GM19468 (cell line): ENCODE data around the gene C17orf113.

Source experiments
- ATAC-seq: cut with Tn5 transposase; IDR thresholded peaks from one replicate; pipeline ENCODE4 v1.9.1; 2021; ENCODE audit warnings: mild to moderate bottlenecking, moderate library complexity, moderate number of reproducible peaks; ENCODE audit not compliant: unreplicated experiment; ENCODE audit errors: extremely low read depth

C17orf113 gene

GRCh38 chr17:42075789-42076188 is 25.4 kb upstream of the C17orf113 start:
- ATAC-seq: no peak

- ATAC-seq: no peak
Measured at GRCh38 chr17:42072323-42073187, 22.2 kb upstream of the C17orf113 start.

- no peak for ATAC-seq
Measured at GRCh38 chr17:42071810-42072209, 21.4 kb upstream of the C17orf113 start.

GRCh38 chr17:42068979-42069378 is 18.6 kb upstream of the C17orf113 start:
- ATAC-seq: no peak

GRCh38 chr17:42067371-42068091 is 17.1 kb upstream of the C17orf113 start:
- ATAC-seq: no peak

DNA sequence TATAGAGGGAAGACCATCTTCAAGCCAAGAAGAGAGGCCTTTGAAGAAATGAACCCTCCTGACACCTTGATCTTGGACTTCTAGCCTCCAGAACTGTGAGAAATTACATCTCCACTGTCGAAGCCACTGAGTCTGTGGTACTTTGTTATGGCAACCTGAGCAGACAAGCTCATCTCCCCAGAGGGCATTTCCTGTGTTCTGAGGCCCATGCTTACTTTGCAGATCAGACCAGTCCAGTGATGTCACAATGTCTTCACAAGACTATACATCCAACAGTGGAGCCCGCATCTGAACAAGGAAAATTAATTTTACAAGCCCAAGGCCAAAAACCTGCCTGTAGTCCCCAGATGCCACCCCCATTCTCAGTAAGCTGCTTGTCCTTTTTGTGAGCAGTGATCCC is 14.8 kb upstream of the C17orf113 start:
- no peak for ATAC-seq

- no peak for ATAC-seq
Measured at GRCh38 chr17:42062681-42063080, 12.3 kb upstream of the C17orf113 start.

DNA sequence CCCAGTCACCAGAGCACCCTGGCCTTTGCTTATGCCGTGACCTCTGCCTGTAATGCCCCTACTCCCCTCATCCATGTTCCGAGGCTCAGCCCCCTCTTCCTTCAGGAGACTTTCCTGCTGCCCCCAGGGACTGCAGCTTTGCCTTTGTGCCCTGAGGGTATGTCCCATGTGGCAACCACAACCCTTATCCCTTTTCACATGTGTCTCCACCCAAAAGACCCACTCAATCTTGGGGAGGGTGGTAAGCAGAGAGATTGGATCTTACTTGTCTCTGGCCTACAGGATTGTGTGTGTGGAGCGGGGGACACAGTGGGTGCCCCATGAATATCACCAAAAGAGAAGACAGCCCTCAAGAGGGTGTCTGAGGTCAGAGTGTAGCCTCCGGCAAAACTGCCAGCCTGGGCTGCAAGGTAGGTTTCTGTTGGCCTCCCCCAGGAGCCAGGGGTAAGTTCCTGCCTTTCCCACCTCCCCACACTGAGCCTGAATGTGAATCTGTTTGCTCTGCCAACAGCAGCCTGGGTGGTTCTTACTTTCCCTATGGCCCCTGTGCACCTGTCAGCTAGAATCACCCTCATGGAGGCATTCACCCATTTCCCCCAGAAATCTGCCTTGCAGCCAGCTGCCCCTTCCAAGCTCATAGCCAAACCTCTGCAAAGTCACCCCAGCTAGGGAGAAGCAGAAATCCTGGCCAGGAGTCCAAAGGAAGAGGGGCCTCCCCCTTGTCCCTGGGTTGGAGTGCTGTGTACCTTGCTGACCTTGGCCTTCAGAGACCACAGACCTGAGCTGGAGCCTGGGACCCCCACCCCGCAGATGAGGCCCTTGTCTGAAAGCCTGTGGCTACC is 11.5 kb upstream of the C17orf113 start:
- no peak for ATAC-seq

DNA sequence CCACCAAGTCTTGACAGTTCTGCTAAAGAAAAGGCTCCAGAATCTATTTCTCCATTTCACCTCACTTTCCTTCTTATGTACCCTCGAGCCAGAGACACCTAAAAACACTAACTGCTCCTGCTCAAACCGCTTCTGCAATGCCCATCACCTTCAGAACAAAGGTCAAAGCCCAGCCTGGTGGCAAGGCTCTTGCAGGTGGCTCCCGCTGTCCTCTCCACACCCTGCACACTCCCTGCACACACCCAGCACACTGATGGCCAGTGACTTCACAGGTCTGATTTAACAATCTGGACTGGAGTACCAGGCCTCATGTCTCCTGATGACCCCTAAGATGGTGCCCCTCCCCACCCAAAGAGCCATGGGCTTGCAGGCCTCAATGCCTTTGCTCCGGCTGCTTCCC is 9.8 kb upstream of the C17orf113 start:
- no peak for ATAC-seq

DNA sequence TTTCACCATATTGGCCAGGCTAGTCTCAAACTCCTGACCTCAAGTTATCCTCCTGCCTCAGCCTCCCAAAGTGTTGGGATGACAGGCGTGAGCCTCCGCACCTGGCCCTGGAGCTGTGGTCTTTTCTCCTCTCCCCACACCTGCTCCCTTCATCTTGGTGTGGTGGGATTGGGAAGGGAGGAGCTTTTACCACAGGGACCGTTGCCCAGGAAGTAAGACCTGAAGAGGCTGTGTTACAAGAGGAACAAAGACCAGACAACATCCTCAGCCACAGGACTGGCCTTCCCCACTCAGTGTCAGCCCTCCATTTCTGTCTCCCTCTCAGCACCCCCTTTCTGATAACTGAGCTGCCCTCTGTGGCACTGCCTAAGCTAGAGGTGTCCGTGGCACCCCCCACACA is 9.4 kb upstream of the C17orf113 start:
- no peak for ATAC-seq

GRCh38 chr17:42058063-42058462 is 7.7 kb upstream of the C17orf113 start:
- ATAC-seq: no peak

DNA sequence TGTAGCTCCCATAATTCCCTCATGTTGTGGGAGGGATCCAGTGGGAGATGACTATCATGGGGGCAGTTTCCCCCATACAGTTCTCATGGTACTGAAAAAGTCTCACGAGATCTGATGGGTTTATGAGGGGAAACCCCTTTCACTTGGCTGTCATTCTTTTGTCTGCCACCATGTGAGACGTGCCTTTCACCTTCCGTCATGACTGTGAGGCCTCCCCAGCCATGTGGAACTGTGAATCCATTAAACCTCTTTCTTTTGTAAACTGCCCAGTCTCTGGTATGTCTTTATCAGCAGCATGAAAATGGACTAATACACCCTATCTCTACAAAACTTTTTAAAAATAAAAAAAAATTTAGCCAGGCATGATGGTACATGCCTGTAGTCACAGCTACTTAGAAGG is 6.2 kb upstream of the C17orf113 start:
- no peak for ATAC-seq

GRCh38 chr17:42055496-42055895 is 5.1 kb upstream of the C17orf113 start:
- ATAC-seq: no peak

GRCh38 chr17:42055027-42055426 is 4.6 kb upstream of the C17orf113 start:
- no peak for ATAC-seq

DNA sequence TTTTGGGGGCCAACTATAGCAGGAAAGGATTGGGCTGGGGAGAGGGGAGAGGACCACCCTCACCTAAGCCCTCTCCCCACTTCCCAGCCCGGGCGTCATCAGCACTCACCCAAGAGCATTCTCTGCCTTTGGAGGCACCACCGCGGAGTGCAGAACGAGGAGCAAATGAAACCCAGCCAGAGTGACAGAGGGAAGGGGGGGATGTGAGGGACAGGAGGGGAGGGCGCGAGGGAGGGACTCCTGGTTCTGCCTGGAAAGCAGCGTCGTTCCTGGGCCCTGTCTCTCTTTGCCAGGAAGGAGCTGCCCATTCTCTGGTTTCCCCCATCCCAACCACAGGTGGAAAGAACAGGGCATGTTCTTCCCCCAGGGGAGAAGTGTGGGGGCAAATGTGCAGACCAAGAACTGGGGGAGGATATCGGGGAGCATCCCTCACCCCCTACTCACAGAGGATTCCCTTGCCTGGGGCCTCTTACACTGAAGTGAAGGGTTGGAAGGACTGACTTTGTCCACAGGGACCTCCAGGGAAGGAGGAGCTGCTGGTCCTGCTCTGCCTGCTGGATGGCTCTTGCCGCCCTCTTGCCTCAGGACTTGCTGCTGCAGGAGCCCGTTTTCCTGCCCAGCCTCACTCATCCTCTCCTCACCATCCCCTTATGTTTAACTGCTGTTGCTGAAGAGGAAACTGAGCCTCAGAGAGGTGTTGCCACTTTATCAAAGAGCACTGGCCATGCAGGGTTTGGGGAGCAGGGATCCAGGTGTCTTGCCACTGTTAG is 3.5 kb upstream of the C17orf113 start:
- ATAC-seq: no peak

DNA sequence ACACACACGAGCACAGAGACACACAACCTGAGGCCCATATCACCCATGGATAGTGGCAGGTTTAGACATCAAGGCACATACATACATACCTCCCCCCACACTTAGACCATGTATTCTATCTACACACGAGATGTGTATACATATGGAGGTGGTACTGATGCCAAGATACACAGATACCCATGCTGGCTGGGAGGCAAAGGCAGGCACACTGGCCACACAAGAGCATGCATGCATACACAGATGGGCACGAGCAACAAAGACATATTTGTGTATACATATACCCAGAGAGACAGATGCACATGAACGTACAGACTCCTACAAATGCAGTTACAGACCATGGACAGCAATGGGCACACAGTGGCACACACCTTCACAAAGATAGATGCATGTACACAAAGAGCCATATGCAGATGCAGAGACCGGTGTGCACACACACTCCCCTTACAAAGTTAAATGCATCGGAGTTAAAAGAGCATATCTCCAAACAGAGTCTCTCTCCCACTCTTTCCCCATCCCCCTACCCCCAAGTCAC is 2.0 kb upstream of the C17orf113 start:
- no peak for ATAC-seq

GRCh38 chr17:42051645-42052044 is 1.2 kb upstream of the C17orf113 start:
- ATAC-seq: no peak

DNA sequence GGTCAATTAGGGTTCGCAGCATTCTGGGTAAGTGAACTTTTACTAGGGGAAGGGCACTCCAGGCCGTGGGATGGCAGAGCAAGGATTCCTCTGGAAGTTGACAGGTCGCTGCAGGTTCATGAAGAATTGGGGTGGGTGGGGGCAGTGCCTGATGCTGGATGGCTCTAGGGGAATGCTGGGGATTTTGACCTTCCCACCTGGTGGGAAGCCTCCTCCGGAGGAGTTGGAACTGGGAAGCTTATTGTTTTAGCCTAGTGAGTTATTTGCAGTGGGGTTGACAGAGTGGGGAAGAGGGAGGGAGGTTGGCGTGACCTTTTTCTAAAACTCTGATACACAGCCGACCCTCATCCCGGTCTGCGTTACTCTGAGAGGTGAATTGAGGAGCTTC is 606 bp upstream of the C17orf113 start:
- no peak for ATAC-seq

- no peak for ATAC-seq
Measured at GRCh38 chr17:42049834-42050392, 488 bp downstream of the C17orf113 start.
